Measurements from ENCODE around the gene LNPK.
"Not testable (repeated sequence)": the region's sequence is repeated elsewhere in the genome, so short reads cannot be mapped to it uniquely, and the experiment has no call there.

DNA sequence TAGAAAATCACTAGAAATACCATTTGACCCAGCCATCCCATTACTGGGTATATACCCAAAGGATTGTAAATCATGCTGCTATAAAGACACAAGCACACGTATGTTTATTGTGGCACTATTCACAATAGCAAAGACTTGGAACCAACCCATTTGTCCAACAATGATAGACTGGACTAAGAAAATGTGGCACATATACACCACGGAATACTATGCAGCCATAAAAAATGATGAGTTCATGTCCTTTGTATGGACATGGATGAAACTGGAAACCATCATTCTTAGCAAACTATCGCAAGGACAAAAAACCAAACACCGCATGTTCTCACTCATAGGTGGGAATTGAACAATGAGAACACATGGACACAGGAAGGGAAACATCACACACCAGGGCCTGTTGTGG is 14.9 kb downstream of the LNPK start:
- TF ChIP-seq, protein P1, sequence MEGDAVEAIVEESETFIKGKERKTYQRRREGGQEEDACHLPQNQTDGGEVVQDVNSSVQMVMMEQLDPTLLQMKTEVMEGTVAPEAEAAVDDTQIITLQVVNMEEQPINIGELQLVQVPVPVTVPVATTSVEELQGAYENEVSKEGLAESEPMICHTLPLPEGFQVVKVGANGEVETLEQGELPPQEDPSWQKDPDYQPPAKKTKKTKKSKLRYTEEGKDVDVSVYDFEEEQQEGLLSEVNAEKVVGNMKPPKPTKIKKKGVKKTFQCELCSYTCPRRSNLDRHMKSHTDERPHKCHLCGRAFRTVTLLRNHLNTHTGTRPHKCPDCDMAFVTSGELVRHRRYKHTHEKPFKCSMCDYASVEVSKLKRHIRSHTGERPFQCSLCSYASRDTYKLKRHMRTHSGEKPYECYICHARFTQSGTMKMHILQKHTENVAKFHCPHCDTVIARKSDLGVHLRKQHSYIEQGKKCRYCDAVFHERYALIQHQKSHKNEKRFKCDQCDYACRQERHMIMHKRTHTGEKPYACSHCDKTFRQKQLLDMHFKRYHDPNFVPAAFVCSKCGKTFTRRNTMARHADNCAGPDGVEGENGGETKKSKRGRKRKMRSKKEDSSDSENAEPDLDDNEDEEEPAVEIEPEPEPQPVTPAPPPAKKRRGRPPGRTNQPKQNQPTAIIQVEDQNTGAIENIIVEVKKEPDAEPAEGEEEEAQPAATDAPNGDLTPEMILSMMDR (IDR thresholded peaks at IDR 0.05): not testable (repeated sequence)
- TF ChIP-seq POLR2A (IDR thresholded peaks at IDR 0.05): not testable (repeated sequence)

Measured in testis (tissue), 2 donors.